ENCODE measurements around the gene HID1. TPM values are rescaled to one million over a fixed set of nuclear protein-coding genes. Genes with fewer than 3 reads are reported as not detected.

Gene HID1
- total and polyA plus RNA-seq, 2 of the 4 experiments (the other 2 are of a cell fraction), result 0.18 to 1.7 TPM

- TF ChIP-seq FOS (IDR thresholded peaks at IDR 0.05; ENCODE audit: low read depth, low read length) (no peak), RFX5 (IDR thresholded peaks at IDR 0.05; ENCODE audit: low read depth, low read length) (no peak)
Observed at GRCh38 chr17:74937064-74938051, 35.2 kb downstream of the HID1 start (continued).

- Histone ChIP-seq H3K36me3 (ENCODE audit: control insufficient read depth, insufficient read depth, low read length) (no peaks in the 10 kb centered on the region), H4K91ac (ENCODE audit: insufficient read depth, low read depth, low read length) (no peak overlapping the region), H3K9ac (ENCODE audit: low read depth, low read length) (no peak overlapping the region), H4K5ac (ENCODE audit: low read depth, low read length) (no peak overlapping the region), H2BK5ac (ENCODE audit: low read depth, low read length, poor library complexity, severe bottlenecking) (no peak overlapping the region), H2AK5ac (ENCODE audit: low read depth, low read length) (no peak overlapping the region), H2BK20ac (ENCODE audit: low read depth, low read length) (no peak overlapping the region), H3K56ac (ENCODE audit: extremely low read depth, insufficient read depth, low read length) (no peak overlapping the region), H3K23ac (ENCODE audit: low read depth, low read length) (no peak overlapping the region), H3K4me2 (ENCODE audit: low read depth, low read length) (no peak overlapping the region), H3K9me3 (ENCODE audit: control insufficient read depth, insufficient read depth, low read length) (no peaks in the 10 kb centered on the region), H3K27ac (ENCODE audit: insufficient read depth, low read length) (no peak overlapping the region), H4K20me1 (ENCODE audit: insufficient read depth, low read length) (no peaks in the 10 kb centered on the region), H2BK15ac (ENCODE audit: low read depth, low read length) (no peak overlapping the region), H2AFZ (replicated peaks; ENCODE audit: low read length, poor library complexity) (no peak overlapping the region), H3K4me3 (ENCODE audit: insufficient read depth, low read depth, low read length) (no peak overlapping the region), H3K4ac (ENCODE audit: low read depth, low read length) (no peak overlapping the region), H4K8ac (ENCODE audit: low read depth in 2 of 2, low read length in 2 of 2) (no peak overlapping the region), H3K4me1 (ENCODE audit: control insufficient read depth, insufficient read depth, low read length) (no peaks in the 10 kb centered on the region), H2BK120ac (ENCODE audit: low read depth, low read length) (no peak overlapping the region), H3K27me3 (ENCODE audit: control insufficient read depth, insufficient read depth, low read length) (peaks cover 72% of the 10 kb centered on the region), H3K79me1 (ENCODE audit: low read depth in 1 of 2, low read length in 2 of 2) (no peaks in the 10 kb centered on the region), H3K9me1 (ENCODE audit: insufficient read depth, low read length) (no peaks in the 10 kb centered on the region), H2AK9ac (replicated peaks; ENCODE audit: low read depth, low read length, poor library complexity) (no peak overlapping the region), H3K18ac (ENCODE audit: low read depth, low read length) (no peak overlapping the region), H3K14ac (replicated peaks; ENCODE audit: low read depth, low read length) (no peak overlapping the region)
- DNase-seq, result no peak
- no peak for ATAC-seq (ENCODE audit: low read depth)
- WGBS, 2 experiments (ENCODE audit: extremely low coverage in 2 of 2, insufficient read length in 1 of 2), result 13% methylated on average over 3 of the region's 12 CpGs; no CpG with 5 or more reads in 1 of the 2 experiments
- TF ChIP-seq CTCF (conservative IDR thresholded peaks at IDR 0.05; ENCODE audit: low read depth, low read length), result no peak
- TF ChIP-seq FOS (IDR thresholded peaks at IDR 0.05; ENCODE audit: low read depth, low read length), result no peak
- no peak for TF ChIP-seq RAD21 (IDR thresholded peaks at IDR 0.05; ENCODE audit: low read length)
- TF ChIP-seq BHLHE40 (IDR thresholded peaks at IDR 0.05; ENCODE audit: low read depth, low read length), result no peak
- intact Hi-C loops (cut with micrococcal nuclease) (no loop called here), dilution Hi-C loops (cut with HindIII; ENCODE audit: low sequenced_read_pairs, unreplicated experiment) (no loop called here), in situ Hi-C loops (cut with MboI; ENCODE audit: low sequenced_read_pairs) (no loop called here)
- CTCF ChIA-PET, result no interaction called here
- POLR2A ChIA-PET (ENCODE audit: unreplicated experiment), result no interaction called here
- BruUV-seq (replicated peaks), result no TSS peak
Observed at GRCh38 chr17:74936470-74936799, 36.1 kb downstream of the HID1 start.
